ENCODE results near the gene PKN3. TPM values are rescaled to one million over a fixed set of nuclear protein-coding genes. Genes with fewer than 3 reads are reported as not detected.
A peak's percentile ranks its signal among the peaks of the same experiment; 100 is the strongest.

The PKN3 gene
- total and polyA plus RNA-seq, 9 of the 15 experiments (the other 6 are each of a cell fraction or from before 2014, with no cell fraction given): 0.82 to 49.2 (median 19.7) TPM

- TF ChIP-seq TAF9B (IDR thresholded peaks at IDR 0.05; ENCODE audit: partially characterized antibody) (no peak), TOE1 (IDR thresholded peaks at IDR 0.05; ENCODE audit: borderline replicate concordance) (peak; percentile 88; the same call in 1 of the 2 replicates), TOE1 (CRISPR knock-in tag; IDR thresholded peaks at IDR 0.05; ENCODE audit: borderline replicate concordance, low read depth) (peak; percentile 82; the same call in 1 of the 2 replicates), CHCHD3 (CRISPR knock-in tag; IDR thresholded peaks at IDR 0.05) (no peak), ZNF436 (CRISPR knock-in tag; IDR thresholded peaks at IDR 0.05) (no peak), THAP12 (CRISPR knock-in tag; IDR thresholded peaks at IDR 0.05) (peak; percentile 96; the same call in 1 of the 2 replicates), ZNF644 (tag; IDR thresholded peaks at IDR 0.05; ENCODE audit: low read depth) (no peak), FOSL1 (tag; conservative IDR thresholded peaks at IDR 0.05) (0 out of 2 replicates have a peak, but pooled peaks have one; percentile 50), VEZF1 (CRISPR knock-in tag; IDR thresholded peaks at IDR 0.05) (no peak), HOXB6 (CRISPR knock-in tag; IDR thresholded peaks at IDR 0.05; ENCODE audit: borderline replicate concordance) (no peak), GABPA (tag; conservative IDR thresholded peaks at IDR 0.05; ENCODE audit: low read depth) (no peak), ZC3H8 (IDR thresholded peaks at IDR 0.05) (no peak), STAG1 (CRISPR knock-in tag; IDR thresholded peaks at IDR 0.05; ENCODE audit: borderline replicate concordance) (no peak; the same call in 1 of the 2 replicates), TBL1XR1 (IDR thresholded peaks at IDR 0.05; ENCODE audit: low read length in 2 of 2) (no peak; a peak in 1 of 4 replicates), HNRNPLL (IDR thresholded peaks at IDR 0.05; ENCODE audit: low read depth, low read length, poor library complexity, severe bottlenecking) (peak; percentile 58), CEBPG (CRISPR knock-in tag; IDR thresholded peaks at IDR 0.05) (no peak), CEBPG (tag; conservative IDR thresholded peaks at IDR 0.05 in 1 of 2, IDR thresholded peaks at IDR 0.05 in 1 of 2) (peak in 1 of 2 experiments; percentile 39; a peak in 3 of 4 replicates), DDX20 (tag; IDR thresholded peaks at IDR 0.05; ENCODE audit: low read depth) (no peak), CEBPZ (IDR thresholded peaks at IDR 0.05; ENCODE audit: borderline replicate concordance, low read depth, low read length) (no peak), GATAD2B (IDR thresholded peaks at IDR 0.05; ENCODE audit: borderline replicate concordance) (no peak), ELF1 (tag; IDR thresholded peaks at IDR 0.05) (no peak)
Observed at GRCh38 chr9:128688501-128689292, 13.6 kb upstream of the PKN3 start, which contains the start of gene SET (continued).

All from K562 (cell line).